HG02623 (cell line): ENCODE results near the gene MED13L.

ENCODE experiments used
- ATAC-seq: cut with Tn5 transposase; IDR thresholded peaks from one replicate; pipeline ENCODE4 v1.9.1; 2021; ENCODE audit warnings: moderate library complexity; ENCODE audit not compliant: unreplicated experiment

Gene MED13L

GRCh38 chr12:115956236-115956635 lies 321.3 kb downstream of the MED13L start:
- no peak for ATAC-seq

GRCh38 chr12:115953450-115953849 lies 324.0 kb downstream of the MED13L start:
- ATAC-seq, result no peak

- ATAC-seq, result no peak
Observed at GRCh38 chr12:115953031-115953430, 324.5 kb downstream of the MED13L start.

- no peak for ATAC-seq
Observed at GRCh38 chr12:115950959-115951358, 326.5 kb downstream of the MED13L start.

- no peak for ATAC-seq
Observed at GRCh38 chr12:115949675-115950074, 327.8 kb downstream of the MED13L start.

GRCh38 chr12:115947696-115948062 lies 329.8 kb downstream of the MED13L start:
- ATAC-seq, result no peak

GRCh38 chr12:115946867-115947695 lies 330.4 kb downstream of the MED13L start:
- no peak for ATAC-seq

GRCh38 chr12:115946092-115946491 lies 331.4 kb downstream of the MED13L start:
- ATAC-seq, result no peak

GRCh38 chr12:115945491-115945885 lies 332.0 kb downstream of the MED13L start:
- ATAC-seq, result no peak

- no peak for ATAC-seq
Observed at GRCh38 chr12:115944837-115945490, 332.5 kb downstream of the MED13L start.

- no peak for ATAC-seq
Observed at GRCh38 chr12:115944392-115944742, 333.1 kb downstream of the MED13L start.

- no peak for ATAC-seq
Observed at GRCh38 chr12:115943630-115944391, 333.7 kb downstream of the MED13L start.

GRCh38 chr12:115943310-115943629 lies 334.2 kb downstream of the MED13L start:
- no peak for ATAC-seq

- no peak for ATAC-seq
Observed at GRCh38 chr12:115942346-115942745, 335.1 kb downstream of the MED13L start.

GRCh38 chr12:115941362-115941761 lies 336.1 kb downstream of the MED13L start:
- ATAC-seq, result no peak

- ATAC-seq, result no peak
Observed at GRCh38 chr12:115938794-115939377, 338.6 kb downstream of the MED13L start.

- no peak for ATAC-seq
Observed at GRCh38 chr12:115936997-115937916, 340.2 kb downstream of the MED13L start.

GRCh38 chr12:115934877-115935276 lies 342.6 kb downstream of the MED13L start:
- no peak for ATAC-seq

GRCh38 chr12:115934046-115934445 lies 343.4 kb downstream of the MED13L start:
- no peak for ATAC-seq

- no peak for ATAC-seq
Observed at GRCh38 chr12:115932066-115932465, 345.4 kb downstream of the MED13L start.

- no peak for ATAC-seq
Observed at GRCh38 chr12:115930336-115930735, 347.2 kb downstream of the MED13L start.
